Heart right ventricle (tissue), 16 donors: ENCODE data around the gene GRK5. TPM values are rescaled to one million over a fixed set of nuclear protein-coding genes. Genes with fewer than 3 reads are reported as not detected.

ENCODE experiments used
- ATAC-seq, 8 donors: fragments of 200-7000 bp; cut with Tn5 transposase; one replicate each; pipeline ENCODE4 v1.9.1; 2020; ENCODE audit warnings: mild to moderate bottlenecking in 8 of 8, moderate library complexity in 8 of 8, moderate number of reproducible peaks in 1 of 8
- DNase-seq, 2 donors: peaks; one replicate each; pipeline ENCODE4 v3.0.0-alpha.2; 2020
- H3K27ac ChIP-seq, 10 donors: fragments of 200-600 bp; sonication (generic) in 2 of 10; one replicate each; pipeline versions ENCODE4 v1.5.0 to v1.8.0; 2020 to 2022; ENCODE audit warnings: mild to moderate bottlenecking in 3 of 10
- H3K27me3 ChIP-seq, 7 donors: fragments of 200-600 bp; one replicate each; pipeline ENCODE4 v1.8.0; 2021 to 2022; ENCODE audit warnings: mild to moderate bottlenecking in 2 of 7
- H3K36me3 ChIP-seq, 9 donors: fragments of 200-600 bp; sonication (generic) in 1 of 9; one replicate each; pipeline versions ENCODE4 v1.5.0 to v1.8.0; 2020 to 2022; ENCODE audit warnings: mild to moderate bottlenecking in 2 of 9
- H3K4me1 ChIP-seq, 9 donors: fragments of 200-600 bp; sonication (generic) in 1 of 9; one replicate each; pipeline versions ENCODE4 v1.5.0 to v1.8.0; 2020 to 2022; ENCODE audit warnings: mild to moderate bottlenecking in 4 of 9
- H3K4me3 ChIP-seq, 10 donors: fragments of 200-600 bp; sonication (generic) in 2 of 10; one replicate each; pipeline versions ENCODE4 v1.5.0 to v1.8.0; 2020 to 2022; ENCODE audit warnings: mild to moderate bottlenecking in 7 of 10, moderate library complexity in 2 of 10
- H3K9me3 ChIP-seq, 11 donors: fragments of 200-600 bp in 10 of 11; sonication (generic) in 2 of 11; one replicate each; pipeline versions ENCODE4 v1.5.0 to v1.8.0; 2013 to 2022; ENCODE audit warnings: mild to moderate bottlenecking in 2 of 11, control low read depth in 1 of 11, moderate library complexity in 1 of 11
- CTCF ChIP-seq, 9 donors: fragments of 200-600 bp; sonication (generic) in 2 of 9; IDR thresholded peaks; one replicate each; pipeline versions ENCODE4 v1.5.0 to v1.8.0; 2021 to 2022; ENCODE audit warnings: antibody characterized with exemption in 9 of 9, mild to moderate bottlenecking in 5 of 9, moderate library complexity in 1 of 9
- WGBS, 2 donors: extraction: QIAGEN DNeasy Blood & Tissue Kit; methylation state at CpG; one replicate each; pipeline ENCODE4 v1.1.7; 2013; ENCODE audit warnings: inconsistent platforms in 1 of 2; 5-methylcytosine and 5-hydroxymethylcytosine counted together
- intact Hi-C, 10 donors: fragments of 100-400 bp; cut with DNase I; formaldehyde crosslinking; loops; one replicate each; pipeline versions ENCODE4 v1.11.1 to v1.14.2; 2022
- polyA plus RNA-seq, 2 donors: library from polyadenylated mRNA; stranded (reverse); fragments of 200-250 nt; gene quantifications; one replicate each; pipeline ENCODE4 v1.2.3, GENCODE V29; 2013
- total RNA-seq, 10 donors: library from RNA; stranded (reverse); fragmentation: NEBNext Ultra II Directional in 3 of 10; extraction: Animal tissue kit (Norgen Biotek cat#: 25700) in 3 of 10; gene quantifications; one replicate each; pipeline versions ENCODE4 v1.2.1 to v1.2.4, GENCODE V29; 2021 to 2023
- donor health status: Arrhythmogenic right ventricular cardiomyopathy.
- donor health status: ischemic (EF 13 %, LVEDD 7.1; RV severe dilation, severe dysfunction).
- donor health status: healthy with polysubstance abuse.
- donor health status: DM: no; HTN: yes; CAD: no.
- donor health status: DM: no; HTN: no; CAD: no.
- donor health status: ischemic (EF 25% LVEDD 6.9; RV normal size, moderate dysfunction).
- donor health status: ischemic (EF 25% LVEDD 5.7; RV mildly dilated, moderate dysfunction).
- donor health status: healthy.
- donor health status: DM: yes; HTN: yes; CAD: no.
- donor health status: Ischemic cardiomyopathy.
- donor health status: ischemic (EF 35%, LVEDD 5.7; RV mildly dilated, moderate dysfunction).
- donor health status: nonischemic (EF 11% LVEDD 7.7; RV severe dilation, severe dysfunction).
- donor health status: DM: yes; HTN: yes; CAD: no.
- donor health status: PGD.
- donor health status: ischemic (EF 29% LVEDD 5.4; RV normal size, mild dysfunction).
- donor health status: nonischemic (EF 23%, LVEDD 6.1; RV moderate dilation, normal function).

Gene GRK5
- total and polyA plus RNA-seq, 12 donors: 11.8 to 80.5 (median 26.6) TPM

- Histone ChIP-seq H3K4me1 (peaks cover 0 to 8% (median 6%) of the 10 kb centered on the region in 9 donors), H3K27ac (no peak overlapping the region), H3K36me3 (no peaks in the 10 kb centered on the region), H3K27me3 (no peaks in the 10 kb centered on the region), H3K4me3 (no peak overlapping the region), H3K9me3 (no peaks in the 10 kb centered on the region)
- ATAC-seq: no peak
- intact Hi-C loops: no loop called here
- 90 to 93% methylated on average over 9 of the region's 9 CpGs for WGBS, 2 donors
- TF ChIP-seq CTCF (IDR thresholded peaks at IDR 0.05): no peak
- DNase-seq: no peak
Observed at GRCh38 chr10:119183664-119184412, 23.5 kb upstream of the GRK5 start.

DNA sequence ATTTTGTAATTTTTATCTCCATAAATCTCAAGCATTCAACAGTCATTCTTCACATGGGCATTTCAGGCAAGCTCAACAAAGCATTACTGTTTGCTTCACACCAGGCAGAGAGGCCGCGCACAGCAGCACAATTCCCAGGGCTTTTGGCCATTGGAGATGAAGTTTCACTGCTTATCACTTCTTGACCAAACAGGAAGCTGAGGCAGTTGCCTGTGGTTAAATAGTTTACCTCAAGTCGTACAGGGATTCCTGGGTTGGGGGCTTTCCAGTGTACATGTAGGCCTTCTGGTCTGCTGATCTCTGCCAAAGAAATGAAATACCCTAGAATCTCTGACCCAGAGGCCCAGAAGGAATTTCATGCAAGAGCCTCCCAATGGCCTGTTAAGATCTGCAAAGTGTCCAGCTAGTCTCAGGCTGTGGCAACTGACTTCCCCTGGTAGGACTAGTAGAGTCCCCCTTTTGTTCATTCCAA, 17.5 kb upstream of the GRK5 start:
- intact Hi-C loops: no loop called here
- H3K4me1 ChIP-seq: peaks cover 0 to 22% (median 0%) of the 10 kb centered on the region in 9 donors
- no peaks in the 10 kb centered on the region for H3K9me3 ChIP-seq
- no peak for ATAC-seq
- no peak overlapping the region for H3K4me3 ChIP-seq
- no peaks in the 10 kb centered on the region for H3K36me3 ChIP-seq
- H3K27me3 ChIP-seq: no peaks in the 10 kb centered on the region
- 75 to 77% methylated on average over 3 of the region's 3 CpGs for WGBS, 2 donors
- no peak overlapping the region for H3K27ac ChIP-seq
- no peak for DNase-seq
- TF ChIP-seq CTCF (IDR thresholded peaks at IDR 0.05): no peak

DNA sequence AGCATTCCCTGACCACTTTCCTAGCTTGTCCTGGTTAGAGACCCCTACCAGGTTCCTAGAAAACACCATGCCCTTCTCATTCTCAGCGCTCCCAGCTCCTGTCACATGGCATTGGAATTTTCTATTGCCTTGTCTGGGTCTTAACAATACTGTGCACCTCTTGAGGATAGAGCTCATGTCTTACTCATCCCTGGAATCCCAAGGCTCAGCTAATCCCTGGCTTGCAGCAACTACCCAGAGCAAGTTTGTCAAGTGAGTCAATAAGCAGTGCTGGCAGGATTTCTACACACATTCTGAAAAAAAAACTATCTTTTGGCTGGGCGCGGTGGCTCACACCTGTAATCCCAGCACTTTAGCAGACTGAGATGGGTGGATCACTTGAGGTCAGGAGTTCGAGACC, 17.0 kb upstream of the GRK5 start:
- intact Hi-C loops: no loop called here
- H3K9me3 ChIP-seq: no peaks in the 10 kb centered on the region
- H3K27me3 ChIP-seq: no peaks in the 10 kb centered on the region
- H3K27ac ChIP-seq: no peak overlapping the region
- no peak overlapping the region for H3K4me3 ChIP-seq
- TF ChIP-seq CTCF (IDR thresholded peaks at IDR 0.05): no peak
- 92 to 96% methylated on average over 4 of the region's 4 CpGs for WGBS, 2 donors
- peaks cover 0 to 22% (median 0%) of the 10 kb centered on the region in 9 donors for H3K4me1 ChIP-seq
- H3K36me3 ChIP-seq: no peaks in the 10 kb centered on the region
- ATAC-seq (peak in 1 of 8 donors; percentile 65), DNase-seq (no peak)

DNA sequence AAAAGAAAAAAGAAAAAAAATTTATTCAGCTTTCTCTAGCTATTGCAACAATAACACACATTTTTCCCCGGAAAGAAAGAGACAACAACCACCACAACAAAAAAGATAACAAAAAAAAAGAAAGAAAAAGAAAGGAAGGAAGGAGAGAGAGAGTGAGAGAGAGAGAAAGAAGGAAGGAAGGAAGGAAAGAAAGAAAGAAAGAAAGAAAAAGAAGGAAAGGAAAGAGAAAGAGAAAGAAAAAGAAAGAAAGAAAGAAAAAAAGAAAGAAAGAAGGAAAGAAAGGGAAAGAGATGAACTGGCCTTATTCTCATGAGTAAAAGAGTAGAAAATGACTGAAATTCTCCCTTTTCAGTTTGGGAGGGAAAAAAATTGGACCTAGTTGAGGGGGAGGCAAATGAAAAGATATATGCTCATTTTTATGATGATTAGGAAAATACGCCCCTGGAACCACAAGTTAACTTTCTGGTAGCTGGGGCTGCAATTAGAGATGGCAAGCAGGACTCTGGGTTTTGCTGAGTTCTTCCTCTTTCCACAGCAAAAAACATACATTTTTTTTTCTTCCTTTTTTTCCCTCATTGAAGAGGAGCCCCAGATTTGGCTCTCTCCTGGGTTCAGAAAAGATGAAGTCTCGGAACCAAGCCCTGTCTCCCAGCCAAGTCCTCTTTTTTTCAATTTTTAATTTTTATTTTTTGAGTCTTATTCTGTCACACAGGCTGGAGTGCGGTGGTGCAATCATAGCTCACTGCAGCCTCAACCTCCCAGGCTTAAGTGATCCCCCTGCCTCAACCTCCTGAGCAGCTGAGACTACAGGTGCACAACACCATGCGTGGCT, 16.2 kb upstream of the GRK5 start:
- H3K36me3 ChIP-seq: no peaks in the 10 kb centered on the region
- peak overlapping the region in 1 of 10 donors; percentile 3 for H3K27ac ChIP-seq
- DNase-seq (no peak), ATAC-seq (no peak)
- TF ChIP-seq CTCF (IDR thresholded peaks at IDR 0.05): no peak
- intact Hi-C loops: no loop called here
- no peaks in the 10 kb centered on the region for H3K27me3 ChIP-seq
- no peak overlapping the region for H3K4me3 ChIP-seq
- H3K4me1 ChIP-seq: peaks cover 0 to 22% (median 0%) of the 10 kb centered on the region in 9 donors
- no peaks in the 10 kb centered on the region for H3K9me3 ChIP-seq
- 53 to 60% methylated on average over 5 of the region's 5 CpGs for WGBS, 2 donors
